HS-27A (cell line): ENCODE data around the gene BRME1.

Experiments used
- DNase-seq: peaks from one replicate; pipeline ENCODE4 v3.0.0-alpha.2; 2012; ENCODE audit warnings: low read depth, missing footprints

The BRME1 gene

DNA sequence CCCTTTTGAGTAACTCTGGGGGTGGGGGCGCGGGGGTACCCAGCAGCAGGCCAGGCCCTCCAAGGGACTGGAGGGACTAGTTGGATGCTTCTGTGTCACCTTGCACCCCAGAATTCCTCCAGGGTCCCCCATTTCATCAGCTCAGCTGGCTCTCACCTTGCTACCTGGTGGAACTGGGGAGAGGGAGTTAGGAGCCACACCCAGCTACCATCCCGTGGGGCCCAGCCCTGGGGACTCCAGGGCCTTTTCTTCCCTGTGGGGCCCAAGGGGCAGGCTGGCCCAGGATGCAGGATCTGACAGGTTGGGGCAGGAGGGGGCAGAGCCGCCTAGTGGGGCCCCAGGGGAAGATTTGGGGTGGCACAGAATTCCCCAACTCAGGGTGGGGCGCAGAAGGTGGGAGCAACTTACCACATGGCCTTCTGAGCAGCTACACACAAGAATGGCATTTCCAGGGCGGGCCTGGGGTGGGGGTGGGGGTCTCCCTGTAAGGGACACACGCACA lies 61.7 kb downstream of the BRME1 start:
- DNase-seq: no peak

GRCh38 chr19:13843104-13843921 lies 62.6 kb downstream of the BRME1 start:
- DNase-seq: no peak

DNA sequence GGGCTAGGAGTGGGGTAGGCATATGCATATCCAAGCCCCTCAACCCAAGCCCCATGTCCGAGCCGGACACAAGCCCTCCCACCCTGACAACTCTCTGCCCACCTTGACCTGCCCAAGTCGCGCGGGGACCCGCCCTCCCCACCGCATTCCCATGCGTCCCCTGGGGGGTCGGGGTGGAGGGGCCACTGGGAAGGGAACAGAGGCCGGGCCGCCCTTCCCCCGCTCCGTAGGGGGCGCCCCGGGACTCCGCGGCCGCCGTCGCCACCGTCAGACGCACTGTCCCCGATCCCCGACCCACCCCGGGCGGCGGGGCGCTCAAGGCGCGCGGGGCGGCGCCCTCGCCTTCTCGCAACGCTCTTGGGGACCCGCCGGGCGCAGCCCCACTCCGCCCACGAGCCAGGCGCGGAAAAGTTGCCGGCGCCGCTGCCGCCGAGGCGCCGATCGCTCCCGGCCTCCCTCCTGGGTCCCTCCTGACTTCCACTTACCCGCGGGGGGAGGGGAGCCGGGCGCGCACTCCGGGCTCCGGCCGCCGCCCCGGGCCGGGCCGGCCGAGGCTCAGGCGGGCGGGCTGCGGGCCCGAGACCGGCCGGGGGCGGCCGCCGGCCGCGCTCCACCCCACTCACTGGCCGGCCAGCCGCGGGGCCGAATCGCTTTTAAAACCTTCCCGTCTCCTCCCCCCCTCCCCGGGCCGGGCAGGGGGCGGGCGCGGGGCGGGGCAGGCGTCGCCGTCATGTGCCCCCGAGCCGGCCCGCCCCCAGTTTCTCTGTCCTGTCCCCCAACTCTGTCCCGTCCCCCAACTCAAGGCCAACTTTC lies 63.4 kb downstream of the BRME1 start:
- DNase-seq: no peak

DNA sequence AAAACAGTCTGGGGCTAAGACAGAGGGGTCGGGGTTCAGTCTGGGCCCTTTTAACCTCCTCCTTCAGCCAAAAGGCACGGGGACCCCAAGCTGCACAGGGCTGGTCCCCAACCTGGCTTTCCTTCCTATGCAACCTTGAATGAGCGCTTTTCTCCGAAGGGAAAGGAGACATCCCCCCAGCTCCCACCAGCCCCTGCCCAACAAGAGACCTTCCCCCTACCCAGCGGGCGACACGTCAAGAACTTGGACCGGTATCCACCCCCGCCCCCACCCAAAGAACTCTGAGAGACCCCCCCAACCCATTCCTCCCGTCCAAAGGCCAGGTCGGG lies 64.0 kb downstream of the BRME1 start:
- no peak for DNase-seq

- DNase-seq: no peak
Observed at GRCh38 chr19:13841086-13841961, 64.6 kb downstream of the BRME1 start.

GRCh38 chr19:13840305-13841085 lies 65.4 kb downstream of the BRME1 start:
- no peak for DNase-seq

- DNase-seq: no peak
Observed at GRCh38 chr19:13839938-13840304, 66.0 kb downstream of the BRME1 start.

DNA sequence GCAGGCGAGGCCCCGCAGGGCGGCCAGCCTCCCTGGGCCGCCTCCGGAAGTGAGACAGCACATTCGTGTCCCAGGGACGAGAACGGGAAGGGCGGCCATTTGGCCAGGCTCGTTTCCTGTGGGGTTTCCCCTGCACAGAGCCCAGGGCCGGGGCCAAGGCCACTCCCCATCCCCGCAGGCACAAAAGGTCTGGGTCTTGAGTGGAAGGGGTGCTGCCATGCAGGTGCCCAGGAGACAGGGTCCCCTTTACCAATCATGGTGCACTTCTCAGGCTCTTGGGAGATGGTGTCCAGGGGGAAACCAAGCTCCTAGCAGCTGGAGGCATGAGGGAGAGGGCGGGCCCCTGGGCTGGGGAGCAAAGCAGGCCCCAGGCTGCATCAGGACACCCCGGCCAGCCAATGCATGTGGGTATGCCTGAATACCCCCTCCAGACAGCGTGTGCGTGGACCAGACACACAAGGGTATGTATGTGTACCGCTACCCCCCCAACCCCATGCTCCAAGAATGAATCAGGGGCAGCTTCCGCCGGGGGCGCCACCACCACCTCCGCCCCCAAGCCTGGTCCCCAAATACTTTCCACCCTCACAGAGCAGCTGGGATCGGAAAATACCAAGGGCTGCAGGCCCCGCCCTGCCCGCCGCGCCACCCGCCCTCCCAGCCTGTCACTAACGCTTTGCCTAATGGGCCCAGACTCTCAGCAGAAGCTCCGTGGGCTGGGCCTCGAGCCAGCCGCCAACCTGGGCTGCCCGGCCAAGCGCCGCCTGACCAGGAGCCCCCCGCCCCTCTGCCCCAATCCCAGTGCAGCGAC lies 66.6 kb downstream of the BRME1 start:
- no peak for DNase-seq

- no peak for DNase-seq
Observed at GRCh38 chr19:13838435-13839129, 67.3 kb downstream of the BRME1 start.

GRCh38 chr19:13835791-13836723 lies 69.9 kb downstream of the BRME1 start:
- DNase-seq: no peak

GRCh38 chr19:13834244-13835069 lies 71.5 kb downstream of the BRME1 start:
- no peak for DNase-seq

- no peak for DNase-seq
Observed at GRCh38 chr19:13833330-13834243, 72.3 kb downstream of the BRME1 start.
